GM23338 (cell line): Measurements from ENCODE around the gene CCNQ. TPM values are rescaled to one million over a fixed set of nuclear protein-coding genes. Genes with fewer than 3 reads are reported as not detected.

Source experiments
- ATAC-seq: fragments of 200-7000 bp; cut with Tn5 transposase; 3 replicates; pipeline ENCODE4 v1.9.1; 2020
- DNase-seq: peaks from one replicate; pipeline ENCODE4 v3.0.0-alpha.2; 2015; ENCODE audit warnings: low spot score
- H2AFZ ChIP-seq: fragments of 200-600 bp; sonication (generic); 2 replicates; pipeline ENCODE4 v1.8.0; 2016; ENCODE audit warnings: antibody characterized with exemption, mild to moderate bottlenecking, moderate library complexity
- H3F3A ChIP-seq: fragments of 200-600 bp; sonication (generic); replicated peaks from 2 replicates; pipeline ENCODE4 v1.8.0; 2017; ENCODE audit warnings: antibody characterized with exemption, mixed run types, low read depth
- H3K27ac ChIP-seq: fragments of 200-600 bp; sonication (generic); 2 replicates; pipeline ENCODE4 v1.6.1; 2016; ENCODE audit warnings: low read depth
- H3K27me3 ChIP-seq: fragments of 200-600 bp; sonication (generic); 2 replicates; pipeline ENCODE4 v1.8.0; 2016; ENCODE audit warnings: mild to moderate bottlenecking, mixed run types, moderate library complexity; ENCODE audit not compliant: insufficient read depth
- H3K36me3 ChIP-seq: fragments of 200-600 bp; sonication (generic); 2 replicates; pipeline ENCODE4 v1.8.0; 2016; ENCODE audit warnings: mild to moderate bottlenecking; ENCODE audit not compliant: insufficient read depth
- H3K4me1 ChIP-seq: fragments of 200-600 bp; sonication (generic); 2 replicates; pipeline ENCODE4 v1.8.0; 2016; ENCODE audit warnings: mild to moderate bottlenecking, moderate library complexity; ENCODE audit not compliant: insufficient read depth
- H3K4me2 ChIP-seq: fragments of 200-600 bp; sonication (generic); 2 replicates; pipeline ENCODE4 v1.7.1; 2017; ENCODE audit warnings: mixed run types
- H3K4me3 ChIP-seq: fragments of 200-600 bp; sonication (generic); 2 replicates; pipeline ENCODE4 v1.6.1; 2016; ENCODE audit warnings: mixed run types
- H3K79me2 ChIP-seq: fragments of 200-600 bp; sonication (generic); replicated peaks from 2 replicates; pipeline ENCODE4 v1.8.0; 2017; ENCODE audit warnings: mild to moderate bottlenecking; ENCODE audit not compliant: insufficient read depth
- H3K9me2 ChIP-seq: fragments of 200-600 bp; sonication (generic); 2 replicates; pipeline ENCODE4 v1.8.0; 2017; ENCODE audit not compliant: insufficient read depth
- H4K20me1 ChIP-seq: fragments of 200-600 bp; sonication (generic); replicated peaks from 2 replicates; pipeline ENCODE4 v1.8.0; 2017; ENCODE audit warnings: mild to moderate bottlenecking; ENCODE audit not compliant: insufficient read depth
- H3K27ac Mint-ChIP-seq: 2 replicates; pipeline ENCODE4 v1.8.0; 2020; ENCODE audit warnings: inconsistent platforms, mild to moderate bottlenecking, moderate library complexity, mixed read lengths
- H3K27me3 Mint-ChIP-seq: 3 replicates; pipeline ENCODE4 v1.8.0; 2022; ENCODE audit warnings: low read depth, mild to moderate bottlenecking, moderate library complexity, mixed read lengths, inconsistent platforms; ENCODE audit not compliant: insufficient read depth, poor library complexity
- H3K36me3 Mint-ChIP-seq: 3 replicates; pipeline ENCODE4 v1.8.0; 2021; ENCODE audit warnings: low read depth, mild to moderate bottlenecking, inconsistent platforms, moderate library complexity, mixed read lengths
- H3K4me1 Mint-ChIP-seq: 3 replicates; pipeline ENCODE4 v1.8.0; 2020; ENCODE audit warnings: mild to moderate bottlenecking, inconsistent platforms, mixed read lengths
- H3K4me3 Mint-ChIP-seq: 3 replicates; pipeline ENCODE4 v1.8.0; 2021; ENCODE audit warnings: moderate library complexity, mild to moderate bottlenecking, inconsistent platforms, mixed read lengths
- H3K9me3 Mint-ChIP-seq: 3 replicates; pipeline ENCODE4 v1.8.0; 2020; ENCODE audit warnings: moderate library complexity, mild to moderate bottlenecking, inconsistent platforms, mixed read lengths
- CREB1 ChIP-seq: fragments of 250-450 bp; sonication (Bioruptor Pico); IDR thresholded peaks from 2 replicates; pipeline ENCODE4 v1.5.0; 2020; ENCODE audit warnings: low read depth, mild to moderate bottlenecking, moderate library complexity
- CTCF ChIP-seq, 2 experiments: fragments of 200-600 bp in 1 of 2; sonication (generic) in 1 of 2; conservative IDR thresholded peaks; 2 replicates each; pipeline versions ENCODE4 v1.5.1 to v1.6.1; 2016 to 2017; ENCODE audit warnings: antibody characterized with exemption in 2 of 2, low read depth in 2 of 2, mild to moderate bottlenecking in 2 of 2, moderate library complexity in 1 of 2
- ETS1 ChIP-seq: IDR thresholded peaks from 2 replicates; pipeline ENCODE4 v1.6.1; 2016; ENCODE audit warnings: antibody characterized with exemption
- EZH2 ChIP-seq: fragments of 200-600 bp; sonication (generic); IDR thresholded peaks from one replicate; pipeline ENCODE4 v1.8.0; 2017; ENCODE audit warnings: antibody characterized with exemption, mild to moderate bottlenecking, low read depth; ENCODE audit not compliant: unreplicated experiment
- EZH2phosphoT487 ChIP-seq: fragments of 200-600 bp; sonication (generic); IDR thresholded peaks from one replicate; pipeline ENCODE4 v1.8.1; 2018; ENCODE audit warnings: antibody characterized with exemption; ENCODE audit not compliant: unreplicated experiment
- JUNB ChIP-seq: IDR thresholded peaks from one replicate; pipeline ENCODE4 v1.6.1; 2016; ENCODE audit warnings: antibody characterized with exemption; ENCODE audit not compliant: unreplicated experiment
- NANOG ChIP-seq: IDR thresholded peaks from 2 replicates; pipeline ENCODE4 v1.6.1; 2016; ENCODE audit warnings: antibody characterized with exemption, borderline replicate concordance
- POLR2AphosphoS5 ChIP-seq: IDR thresholded peaks from 2 replicates; pipeline ENCODE4 v1.6.1; 2016; ENCODE audit warnings: antibody characterized with exemption, low read depth
- REST ChIP-seq: IDR thresholded peaks from one replicate; pipeline ENCODE4 v1.6.1; 2018; ENCODE audit warnings: antibody characterized with exemption; ENCODE audit not compliant: unreplicated experiment
- STAT1 ChIP-seq: IDR thresholded peaks from one replicate; pipeline ENCODE4 v1.6.1; 2016; ENCODE audit warnings: antibody characterized with exemption; ENCODE audit not compliant: unreplicated experiment
- ZNF331 ChIP-seq: fragments of 250-450 bp; sonication (Bioruptor Pico); IDR thresholded peaks from 2 replicates; pipeline ENCODE4 v1.5.0; 2020; ENCODE audit warnings: low read depth, mild to moderate bottlenecking, moderate library complexity
- polyA plus RNA-seq: library from polyadenylated mRNA; unstranded; fragments of >200 nt; fragmentation: Nextera tagmentation; extraction: Ambion mirVana; gene quantifications from 2 replicates; pipeline ENCODE4 v1.2.1, GENCODE V29; 2016
- total RNA-seq: library from RNA; depleted of rRNA; stranded (reverse); fragments of >200 nt; shearing (Covaris generic); gene quantifications from 2 replicates; pipeline ENCODE4 v1.2.3, GENCODE V29; 2014

The CCNQ gene
- total and polyA plus RNA-seq, 2 experiments from 2014 or later, result 19.4 to 30.2 TPM

- no peaks in the 10 kb centered on the region for H3F3A ChIP-seq
- no peaks in the 10 kb centered on the region for H3K36me3 ChIP-seq
- no peaks in the 10 kb centered on the region for H3K79me2 ChIP-seq
- peak; percentile 41 for DNase-seq
- no peak overlapping the region for H3K27ac Mint-ChIP-seq
- H3K27ac ChIP-seq, result no peak overlapping the region
- no peak overlapping the region for H2AFZ ChIP-seq
- H3K4me1 Mint-ChIP-seq, result peaks cover 8% of the 10 kb centered on the region; the same call in 2 of the 3 replicates
- H3K9me3 Mint-ChIP-seq, result no peaks in the 10 kb centered on the region; the same call in 2 of the 3 replicates
- H4K20me1 ChIP-seq, result no peaks in the 10 kb centered on the region
- TF ChIP-seq EZH2, result no peak
- no peak for TF ChIP-seq ZNF331 (CRISPR knock-in tag)
- TF ChIP-seq CTCF (conservative IDR thresholded peaks at IDR 0.05; ENCODE audit: low read depth in 2 of 2), result no peak
- no peak for TF ChIP-seq STAT1
- H3K4me1 ChIP-seq, result no peaks in the 10 kb centered on the region; the same call in 1 of the 2 replicates
- H3K27me3 Mint-ChIP-seq, result peaks cover 51% of the 10 kb centered on the region
- ATAC-seq, result peak; percentile 16; the same call in 2 of the 3 replicates
- H3K4me3 ChIP-seq, result peak overlapping the region; percentile 48
- H3K4me3 Mint-ChIP-seq, result peak overlapping the region; percentile 57; the same call in 1 of the 3 replicates
- H3K9me2 ChIP-seq, result no peaks in the 10 kb centered on the region
- peak overlapping the region; percentile 66; the same call in 1 of the 2 replicates for H3K4me2 ChIP-seq
- H3K27me3 ChIP-seq, result peaks cover 65% of the 10 kb centered on the region
- H3K36me3 Mint-ChIP-seq, result no peaks in the 10 kb centered on the region
Observed at GRCh38 chrX:153642051-153642654, 43.2 kb upstream of the CCNQ start.

- H3K4me1 ChIP-seq, result no peaks in the 10 kb centered on the region; the same call in 1 of the 2 replicates
- no peak; the same call in 1 of the 3 replicates for ATAC-seq
- no peak overlapping the region for H3K27ac ChIP-seq
- no peaks in the 10 kb centered on the region for H3K9me2 ChIP-seq
- H3K27me3 Mint-ChIP-seq, result peaks cover 51% of the 10 kb centered on the region
- no peak overlapping the region for H3K27ac Mint-ChIP-seq
- H4K20me1 ChIP-seq, result no peaks in the 10 kb centered on the region
- peaks cover 8% of the 10 kb centered on the region; the same call in 2 of the 3 replicates for H3K4me1 Mint-ChIP-seq
- no peaks in the 10 kb centered on the region for H3K36me3 Mint-ChIP-seq
- no peaks in the 10 kb centered on the region for H3F3A ChIP-seq
- peak overlapping the region; percentile 66; the same call in 1 of the 2 replicates for H3K4me2 ChIP-seq
- peak; percentile 37 for DNase-seq
- H3K27me3 ChIP-seq, result peaks cover 60% of the 10 kb centered on the region
- peak overlapping the region; percentile 47 for H3K4me3 ChIP-seq
- H2AFZ ChIP-seq, result no peak overlapping the region
- no peaks in the 10 kb centered on the region for H3K79me2 ChIP-seq
- H3K36me3 ChIP-seq, result no peaks in the 10 kb centered on the region
- H3K4me3 Mint-ChIP-seq, result peak overlapping the region; percentile 57
- no peaks in the 10 kb centered on the region; the same call in 2 of the 3 replicates for H3K9me3 Mint-ChIP-seq
- TF ChIP-seq STAT1 (no peak), CREB1 (CRISPR knock-in tag) (no peak), REST (no peak), ETS1 (no peak), JUNB (no peak), EZH2phosphoT487 (no peak), EZH2 (no peak), NANOG (no peak), CTCF (conservative IDR thresholded peaks at IDR 0.05; ENCODE audit: low read depth in 2 of 2) (no peak), POLR2AphosphoS5 (no peak)
Observed at GRCh38 chrX:153641627-153642026, 42.7 kb upstream of the CCNQ start.
